Naive thymus-derived CD4-positive, alpha-beta T cell (primary cell): Measurements from ENCODE around the gene EIPR1. TPM values are rescaled to one million over a fixed set of nuclear protein-coding genes. Genes with fewer than 3 reads are reported as not detected.

Experiments used
- ATAC-seq: fragments of 150-1000 bp; cut with Tn5 transposase; 2 replicates; pipeline ENCODE4 v1.10.0; 2021; ENCODE audit warnings: mild to moderate bottlenecking, moderate library complexity
- CTCF ChIA-PET: fragments of 350-600 bp; sonication (Branson Sonifier 250); formaldehyde crosslinking; loops from one replicate; lab custom pipeline; 2021; ENCODE audit warnings: antibody characterized with exemption; lab: Charles Lee
- POLR2A ChIA-PET: fragments of 350-600 bp; sonication (Branson Sonifier 250); formaldehyde crosslinking; loops from one replicate; lab custom pipeline; 2021; ENCODE audit warnings: antibody characterized with exemption, inconsistent platforms; lab: Charles Lee
- DNase-seq, 9 donors: peaks; one replicate each; pipeline versions ENCODE4 v3.0.0 to v3.0.0-alpha.2; 2020 to 2022; ENCODE audit warnings: mixed read lengths in 1 of 9
- H3K27ac ChIP-seq: one replicate; pipeline ENCODE4 v1.7.0; 2013; ENCODE audit warnings: mild to moderate bottlenecking, low read depth, low read length, moderate library complexity
- H3K27me3 ChIP-seq, 2 donors: one replicate each; pipeline ENCODE4 v1.7.0; 2013; ENCODE audit warnings: low read length in 2 of 2, mild to moderate bottlenecking in 2 of 2, moderate library complexity in 2 of 2; ENCODE audit not compliant: control insufficient read depth in 2 of 2, insufficient read depth in 2 of 2
- H3K36me3 ChIP-seq, 3 experiments: 1 replicate in 2 of 3; 2 replicates in 1 of 3; pipeline ENCODE4 v1.7.0; 2013; ENCODE audit warnings: low read length in 3 of 3, mild to moderate bottlenecking in 3 of 3, moderate library complexity in 1 of 3; ENCODE audit not compliant: insufficient read depth in 3 of 3, control insufficient read depth in 2 of 3
- H3K4me1 ChIP-seq, 2 donors: one replicate each; pipeline ENCODE4 v1.7.0; 2013; ENCODE audit warnings: low read length in 2 of 2, mild to moderate bottlenecking in 2 of 2, moderate library complexity in 1 of 2; ENCODE audit not compliant: control insufficient read depth in 2 of 2, insufficient read depth in 2 of 2
- H3K4me3 ChIP-seq: 2 replicates; pipeline ENCODE4 v1.7.0; 2013; ENCODE audit warnings: mild to moderate bottlenecking, low read length
- H3K9me3 ChIP-seq, 3 experiments: 1 replicate in 2 of 3; 2 replicates in 1 of 3; pipeline ENCODE4 v1.7.0; 2013; ENCODE audit warnings: low read length in 3 of 3; ENCODE audit not compliant: control insufficient read depth in 2 of 3
- H3K27ac Mint-ChIP-seq, 9 donors: one replicate each; pipeline ENCODE4 v1.8.0; 2020 to 2022; ENCODE audit warnings: mixed read lengths in 9 of 9, mild to moderate bottlenecking in 8 of 9, moderate library complexity in 5 of 9, inconsistent platforms in 2 of 9
- H3K27me3 Mint-ChIP-seq, 5 donors: one replicate each; pipeline ENCODE4 v1.8.0; 2021 to 2022; ENCODE audit warnings: mixed read lengths in 5 of 5, mild to moderate bottlenecking in 1 of 5
- H3K36me3 Mint-ChIP-seq, 5 donors: one replicate each; pipeline ENCODE4 v1.8.0; 2020 to 2022; ENCODE audit warnings: mixed read lengths in 5 of 5, mild to moderate bottlenecking in 3 of 5, inconsistent platforms in 1 of 5
- H3K4me1 Mint-ChIP-seq, 7 donors: one replicate each; pipeline ENCODE4 v1.8.0; 2020 to 2022; ENCODE audit warnings: mixed read lengths in 7 of 7, mild to moderate bottlenecking in 3 of 7, inconsistent platforms in 1 of 7
- H3K4me3 Mint-ChIP-seq, 10 donors: one replicate each; pipeline ENCODE4 v1.8.0; 2020 to 2022; ENCODE audit warnings: mild to moderate bottlenecking in 10 of 10, mixed read lengths in 10 of 10, moderate library complexity in 6 of 10, inconsistent platforms in 2 of 10
- H3K9me3 Mint-ChIP-seq, 11 donors: one replicate each; pipeline ENCODE4 v1.8.0; 2020 to 2022; ENCODE audit warnings: mixed read lengths in 11 of 11, mild to moderate bottlenecking in 4 of 11, inconsistent platforms in 1 of 11, moderate library complexity in 1 of 11
- intact Hi-C, 2 donors: fragments of 100-400 bp; cut with micrococcal nuclease; formaldehyde crosslinking; loops; one replicate each; pipeline ENCODE4 v1.15.1; 2023
- polyA plus RNA-seq, 2 donors: library from polyadenylated mRNA; unstranded; fragments of 300-500 nt; fragmentation: Illumina TruSeq; gene quantifications; one replicate each; pipeline ENCODE4 v1.2.3, GENCODE V29; 2021
- total RNA-seq, 6 experiments: library from RNA in 5 of 6; stranded (reverse) in 5 of 6; gene quantifications; 1 replicate in 5 of 6; 2 replicates in 1 of 6; pipeline ENCODE4 v1.2.3 and lab custom pipeline; 2021 to 2026

EIPR1 gene
- total and polyA plus RNA-seq, 7 experiments from 2014 or later: 24.4 to 46.2 (median 27.3) TPM

GRCh38 chr2:3217646-3218045 lies 160.0 kb downstream of the EIPR1 start:
- intact Hi-C loops: no loop called here
- ATAC-seq (peak; percentile 26), DNase-seq (no peak)
- Histone ChIP-seq H3K27ac (no peak overlapping the region), H3K36me3 (peaks cover 0 to 5% (median 0%) of the 10 kb centered on the region in 3 experiments), H3K27me3 (no peaks in the 10 kb centered on the region), H3K9me3 (no peaks in the 10 kb centered on the region), H3K4me3 (no peak overlapping the region), H3K4me1 (peaks cover 6 to 13% of the 10 kb centered on the region in 2 donors)
- H3K36me3 Mint-ChIP-seq: peaks cover 0 to 27% (median 12%) of the 10 kb centered on the region in 5 donors
- peaks cover 0 to 16% (median 6%) of the 10 kb centered on the region in 11 donors for H3K9me3 Mint-ChIP-seq
- no peak overlapping the region for H3K4me3 Mint-ChIP-seq
- H3K4me1 Mint-ChIP-seq: peaks cover 2 to 35% (median 29%) of the 10 kb centered on the region in 7 donors
- peak overlapping the region in 1 of 9 donors; percentile 52 for H3K27ac Mint-ChIP-seq
- no peaks in the 10 kb centered on the region for H3K27me3 Mint-ChIP-seq
- POLR2A ChIA-PET: no interaction called here
- CTCF ChIA-PET: interaction anchor here (1.2 kb wide), 1 partner anchor 12 kb away, joined by 3 read pairs; no protein-coding TSS in a partner anchor

DNA sequence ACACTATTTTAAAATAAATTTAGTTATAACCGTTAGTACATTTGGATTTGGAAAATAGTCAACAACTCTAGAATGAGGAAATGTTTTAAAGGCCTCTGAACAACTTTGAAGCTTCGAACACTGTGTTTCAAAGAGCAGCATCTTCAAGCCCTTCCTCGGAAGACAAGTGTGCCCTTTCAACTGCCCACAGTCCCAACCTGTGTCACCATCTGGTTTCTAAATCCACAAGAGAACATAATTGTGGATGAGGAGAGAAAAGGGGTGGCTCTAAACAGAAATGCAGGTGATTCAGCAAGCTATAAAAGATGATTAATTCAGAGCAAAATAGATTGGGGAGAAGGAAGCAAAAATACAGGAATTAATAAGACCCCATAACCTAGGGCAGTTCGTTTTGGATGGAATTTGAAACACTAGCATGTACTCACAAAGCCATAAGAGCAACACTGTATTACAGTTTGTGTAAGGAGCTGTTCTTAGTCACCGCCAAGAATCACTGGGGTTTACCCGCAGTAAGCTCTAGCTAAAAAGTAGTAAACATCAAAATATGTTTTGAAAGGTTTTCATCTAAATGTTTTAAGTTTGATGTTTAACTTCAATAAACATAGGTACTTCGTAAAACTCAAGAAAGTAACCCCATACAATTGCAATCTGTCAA lies 160.7 kb downstream of the EIPR1 start:
- no peak overlapping the region for H3K4me3 ChIP-seq
- Mint-ChIP-seq H3K27ac (peak overlapping the region in 1 of 9 donors; percentile 22), H3K27me3 (no peaks in the 10 kb centered on the region), H3K4me3 (no peak overlapping the region), H3K4me1 (peaks cover 0 to 28% (median 22%) of the 10 kb centered on the region in 7 donors), H3K9me3 (peaks cover 0 to 13% (median 2%) of the 10 kb centered on the region in 11 donors), H3K36me3 (peaks cover 5 to 26% (median 18%) of the 10 kb centered on the region in 5 donors)
- H3K27ac ChIP-seq: no peak overlapping the region
- DNase-seq (no peak), ATAC-seq (no peak)
- H3K9me3 ChIP-seq: no peaks in the 10 kb centered on the region
- CTCF ChIA-PET: interaction anchor here (1.2 kb wide), 1 partner anchor 11 kb away, joined by 3 read pairs; no protein-coding TSS in a partner anchor
- POLR2A ChIA-PET: interaction anchor here (1.0 kb wide), 1 partner anchor 9 kb away, joined by 4 read pairs; no protein-coding TSS in a partner anchor
- peaks cover 0 to 10% of the 10 kb centered on the region in 2 donors for H3K4me1 ChIP-seq
- intact Hi-C loops: no loop called here
- peaks cover 0 to 8% (median 0%) of the 10 kb centered on the region in 3 experiments for H3K36me3 ChIP-seq
- H3K27me3 ChIP-seq: no peaks in the 10 kb centered on the region

GRCh38 chr2:3214806-3215404 lies 162.7 kb downstream of the EIPR1 start:
- Mint-ChIP-seq H3K36me3 (peaks cover 12 to 29% (median 21%) of the 10 kb centered on the region in 5 donors), H3K4me1 (peaks cover 0 to 25% (median 20%) of the 10 kb centered on the region in 7 donors), H3K27me3 (no peaks in the 10 kb centered on the region), H3K27ac (no peak overlapping the region), H3K4me3 (no peak overlapping the region), H3K9me3 (peaks cover 0 to under 1% (median 0%) of the 10 kb centered on the region in 11 donors)
- H3K36me3 ChIP-seq: peaks cover 0 to 16% (median 0%) of the 10 kb centered on the region in 3 experiments
- intact Hi-C loops: no loop called here
- ATAC-seq: no peak
- H3K27ac ChIP-seq: no peak overlapping the region
- ChIA-PET CTCF (no interaction called here), POLR2A (interaction anchor here (0.6 to 1.0 kb wide), 2 partner anchors 13 to 140 kb away, joined by 3 read pairs; no protein-coding TSS in a partner anchor)
- no peak for DNase-seq
- peaks cover 0 to 10% of the 10 kb centered on the region in 2 donors for H3K4me1 ChIP-seq
- no peaks in the 10 kb centered on the region for H3K9me3 ChIP-seq
- H3K4me3 ChIP-seq: no peak overlapping the region
- H3K27me3 ChIP-seq: no peaks in the 10 kb centered on the region

- Histone ChIP-seq H3K4me1 (peaks cover 0 to 10% of the 10 kb centered on the region in 2 donors), H3K4me3 (no peak overlapping the region), H3K27me3 (no peaks in the 10 kb centered on the region), H3K36me3 (peaks cover 0 to 16% (median 0%) of the 10 kb centered on the region in 3 experiments), H3K27ac (no peak overlapping the region), H3K9me3 (no peaks in the 10 kb centered on the region)
- Mint-ChIP-seq H3K27ac (peak overlapping the region in 1 of 9 donors; percentile 60), H3K27me3 (no peaks in the 10 kb centered on the region), H3K4me1 (peaks cover 2 to 25% (median 20%) of the 10 kb centered on the region in 7 donors), H3K36me3 (peaks cover 13 to 38% (median 26%) of the 10 kb centered on the region in 5 donors), H3K4me3 (no peak overlapping the region), H3K9me3 (no peaks in the 10 kb centered on the region)
- ATAC-seq (no peak), DNase-seq (no peak)
- intact Hi-C loops: no loop called here
- ChIA-PET POLR2A (no interaction called here), CTCF (no interaction called here)
Observed at GRCh38 chr2:3214065-3214464, 163.6 kb downstream of the EIPR1 start.

- no peaks in the 10 kb centered on the region for H3K9me3 ChIP-seq
- Mint-ChIP-seq H3K9me3 (no peaks in the 10 kb centered on the region), H3K4me1 (peaks cover 2 to 25% (median 20%) of the 10 kb centered on the region in 7 donors), H3K36me3 (peaks cover 13 to 45% (median 26%) of the 10 kb centered on the region in 5 donors), H3K27ac (no peak overlapping the region), H3K27me3 (no peaks in the 10 kb centered on the region), H3K4me3 (no peak overlapping the region)
- peaks cover 0 to 10% of the 10 kb centered on the region in 2 donors for H3K4me1 ChIP-seq
- no peaks in the 10 kb centered on the region for H3K27me3 ChIP-seq
- DNase-seq (no peak), ATAC-seq (no peak)
- H3K4me3 ChIP-seq: no peak overlapping the region
- H3K27ac ChIP-seq: no peak overlapping the region
- POLR2A ChIA-PET: no interaction called here
- peaks cover 0 to 25% (median 0%) of the 10 kb centered on the region in 3 experiments for H3K36me3 ChIP-seq
- CTCF ChIA-PET: no interaction called here
- intact Hi-C loops: no loop called here
Observed at GRCh38 chr2:3212984-3213383, 164.6 kb downstream of the EIPR1 start.

DNA sequence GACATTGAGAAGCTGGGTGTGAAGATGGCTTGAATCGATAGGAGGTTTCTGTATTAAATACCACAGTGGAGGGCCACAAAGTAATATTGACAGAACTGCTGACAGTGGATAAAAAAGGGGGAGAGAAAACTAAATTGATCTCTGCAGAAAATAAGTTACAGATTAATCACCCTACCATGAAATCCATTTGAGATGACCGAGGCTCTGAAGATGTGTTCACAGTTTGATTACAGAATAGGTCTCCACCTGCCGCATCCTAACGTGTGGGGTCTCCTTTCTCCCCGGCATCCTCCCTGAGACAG lies 165.6 kb downstream of the EIPR1 start:
- CTCF ChIA-PET: no interaction called here

More for the DNA sequence above, 165.6 kb downstream of the EIPR1 start:
- ATAC-seq (no peak), DNase-seq (no peak)
- Mint-ChIP-seq H3K4me1 (peaks cover 2 to 18% (median 14%) of the 10 kb centered on the region in 7 donors), H3K36me3 (peaks cover 13 to 47% (median 27%) of the 10 kb centered on the region in 5 donors), H3K27me3 (no peaks in the 10 kb centered on the region), H3K9me3 (no peaks in the 10 kb centered on the region), H3K4me3 (no peak overlapping the region), H3K27ac (no peak overlapping the region)
- no peak overlapping the region for H3K27ac ChIP-seq
- H3K4me3 ChIP-seq: no peak overlapping the region
- peaks cover 0 to 26% (median 0%) of the 10 kb centered on the region in 3 experiments for H3K36me3 ChIP-seq
- POLR2A ChIA-PET: no interaction called here
- intact Hi-C loops: no loop called here
- no peaks in the 10 kb centered on the region for H3K27me3 ChIP-seq
- H3K9me3 ChIP-seq: no peaks in the 10 kb centered on the region
- H3K4me1 ChIP-seq: peaks cover 0 to under 1% of the 10 kb centered on the region in 2 donors
